GM12878 (cell line): Measurements from ENCODE around the gene OR9Q2. TPM values are rescaled to one million over a fixed set of nuclear protein-coding genes. Genes with fewer than 3 reads are reported as not detected.

ENCODE experiments used
- ATAC-seq: fragments of 200-7000 bp; cut with Tn5 transposase; 3 replicates; pipeline ENCODE4 v1.9.1; 2020; ENCODE audit warnings: mild to moderate bottlenecking, moderate library complexity
- BruUV-seq: library from RNA; stranded (reverse); fragments of 400-500 nt; replicated peaks from 2 replicates; lab custom pipeline; 2021; lab: Mats Ljungman, UMichigan
- CTCF ChIA-PET: fragments of 300-600 bp; sonication (Branson Sonifier 250); formaldehyde crosslinking; extraction: SDS; loops from one replicate; lab custom pipeline; 2021; ENCODE audit warnings: inconsistent platforms; lab: Yijun Ruan, JAX
- POLR2A ChIA-PET: fragments of 350-600 bp; formaldehyde crosslinking; extraction: SDS; loops from one replicate; lab custom pipeline; 2021; ENCODE audit warnings: inconsistent platforms; lab: Charles Lee
- RAD21 ChIA-PET: fragments of 300-600 bp; sonication (Branson Sonifier 250); formaldehyde crosslinking; loops from one replicate; lab custom pipeline; 2023; ENCODE audit warnings: antibody characterized with exemption; ENCODE audit not compliant: unreplicated experiment; lab: Charles Lee
- SMC1A ChIA-PET: fragments of 300-600 bp; sonication (Branson Sonifier 250); formaldehyde crosslinking; loops from one replicate; lab custom pipeline; 2023; ENCODE audit not compliant: unreplicated experiment, uncharacterized antibody; lab: Charles Lee
- DNase-seq: peaks from one replicate; pipeline ENCODE4 v3.0.0-alpha.2; 2011; ENCODE audit warnings: low read depth, low spot score
- FAIRE-seq: peaks from 3 replicates; lab custom pipeline; 2011; peaks lifted over from hg19 to GRCh38; lab: Jason Lieb, UNC
- H2AFZ ChIP-seq: 2 replicates; pipeline ENCODE4 v1.6.0; 2011; ENCODE audit warnings: low read depth, low read length, control low read depth; ENCODE audit not compliant: control insufficient read depth
- H3K27ac ChIP-seq: 2 replicates; pipeline ENCODE4 v1.5.1; 2011; ENCODE audit warnings: control low read depth; ENCODE audit not compliant: control insufficient read depth, insufficient read depth
- H3K27me3 ChIP-seq, 2 experiments: replicated peaks in 1 of 2; 2 replicates each; pipeline versions ENCODE4 v1.6.0 to v1.6.1; 2011; ENCODE audit warnings: low read length in 1 of 2; ENCODE audit not compliant: control insufficient read depth in 2 of 2, insufficient read depth in 2 of 2
- H3K36me3 ChIP-seq, 2 experiments: 2 replicates each; pipeline ENCODE4 v1.5.1; 2011; ENCODE audit warnings: low read length in 1 of 2; ENCODE audit not compliant: control insufficient read depth in 2 of 2, insufficient read depth in 2 of 2
- H3K4me1 ChIP-seq: 2 replicates; pipeline ENCODE4 v1.6.1; 2011; ENCODE audit warnings: mild to moderate bottlenecking, low read length, moderate library complexity, mixed read lengths; ENCODE audit not compliant: control insufficient read depth, insufficient read depth
- H3K4me2 ChIP-seq: 2 replicates; pipeline ENCODE4 v1.6.0; 2011; ENCODE audit warnings: control low read depth; ENCODE audit not compliant: control insufficient read depth, insufficient read depth
- H3K4me3 ChIP-seq: fragments of 200-600 bp; sonication (generic); 2 replicates; pipeline ENCODE4 v1.5.1; 2016
- H3K79me2 ChIP-seq: 2 replicates; pipeline ENCODE4 v1.6.0; 2011; ENCODE audit warnings: low read length; ENCODE audit not compliant: control insufficient read depth, insufficient read depth
- H3K9ac ChIP-seq: 2 replicates; pipeline ENCODE4 v1.8.0; 2011; ENCODE audit warnings: low read length, control low read depth, mixed read lengths; ENCODE audit not compliant: control insufficient read depth, insufficient read depth
- H3K9me3 ChIP-seq: replicated peaks from 3 replicates; pipeline ENCODE4 v1.5.1; 2011; ENCODE audit warnings: mild to moderate bottlenecking, low read length; ENCODE audit not compliant: control insufficient read depth, insufficient read depth
- H4K20me1 ChIP-seq: 2 replicates; pipeline ENCODE4 v1.6.0; 2011; ENCODE audit not compliant: control insufficient read depth, insufficient read depth
- CBX3 ChIP-seq: fragments of 200-600 bp; sonication (generic); IDR thresholded peaks from 2 replicates; pipeline ENCODE4 v1.6.1; 2016; ENCODE audit warnings: low read depth, borderline replicate concordance
- CREB1 ChIP-seq: IDR thresholded peaks from 2 replicates; pipeline ENCODE4 v1.6.1; 2012; ENCODE audit warnings: low read depth, mild to moderate bottlenecking, inconsistent platforms
- DPF2 ChIP-seq: fragments of 450-650 bp; IDR thresholded peaks from 2 replicates; pipeline ENCODE4 v1.6.1; 2017; ENCODE audit warnings: mild to moderate bottlenecking
- KDM1A ChIP-seq: fragments of 200-600 bp; sonication (generic); IDR thresholded peaks from 2 replicates; pipeline ENCODE4 v1.6.1; 2016; ENCODE audit warnings: borderline replicate concordance
- MEF2B ChIP-seq: fragments of 450-650 bp; IDR thresholded peaks from 2 replicates; pipeline ENCODE4 v1.6.1; 2018; ENCODE audit warnings: mild to moderate bottlenecking, moderate library complexity; ENCODE audit not compliant: partially characterized antibody, poor library complexity, severe bottlenecking
- RELA ChIP-seq: fragments of 450-650 bp; IDR thresholded peaks from 2 replicates; pipeline ENCODE4 v1.8.0; 2014; ENCODE audit warnings: borderline replicate concordance; ENCODE audit not compliant: partially characterized antibody
- SIX5 ChIP-seq: IDR thresholded peaks from 2 replicates; pipeline ENCODE4 v1.6.1; 2011; ENCODE audit warnings: mild to moderate bottlenecking, low read depth, low read length, moderate library complexity; ENCODE audit not compliant: severe bottlenecking
- SMAD1 ChIP-seq: fragments of 450-650 bp; IDR thresholded peaks from 2 replicates; pipeline ENCODE4 v1.6.1; 2018; ENCODE audit warnings: mild to moderate bottlenecking, low read depth; ENCODE audit not compliant: partially characterized antibody
- TARDBP ChIP-seq: IDR thresholded peaks from 2 replicates; pipeline ENCODE4 v1.6.1; 2016; ENCODE audit warnings: borderline replicate concordance
- WGBS: methylation state at CpG from one replicate; pipeline ENCODE4 v1.1.6; 2016; ENCODE audit warnings: low lambda C conversion rate; ENCODE audit not compliant: insufficient replicate concordance, insufficient coverage; ENCODE audit errors: missing lambda C conversion rate; 5-methylcytosine and 5-hydroxymethylcytosine counted together
- in situ Hi-C: fragments of 300-500 bp; cut with MboI; formaldehyde crosslinking; loops from 9 replicates; pipeline ENCODE4 v1.14.3; 2018; ENCODE audit warnings: mixed read lengths
- intact Hi-C: fragments of 100-400 bp; cut with micrococcal nuclease; formaldehyde crosslinking; loops from one replicate; pipeline ENCODE4 v1.14.2; 2022; ENCODE audit not compliant: unreplicated experiment
- polyA plus RNA-seq, 11 experiments: library from polyadenylated mRNA; depleted of rRNA in 4 of 11; unstranded in 6 of 11; stranded (reverse) in 5 of 11; fragments of >200 nt; fragmentation: Nextera tagmentation in 4 of 11; fragmentation: Illumina TruSeq in 1 of 11; extraction: Ambion mirVana in 4 of 11; extraction: Trizol in 1 of 11; gene quantifications; 1 replicate in 1 of 11; 2 replicates in 10 of 11; pipeline versions ENCODE4 v1.2.1 to v1.2.3, GENCODE V29; 2011 to 2016; ENCODE audit warnings: inconsistent platforms in 2 of 11, missing spikeins in 2 of 11, low read depth in 1 of 11
- total RNA-seq, 4 experiments: library from RNA; depleted of rRNA in 3 of 4; stranded (reverse); fragments of >200 nt in 3 of 4; fragmentation: Illumina TruSeq in 1 of 4; extraction: Trizol in 1 of 4; gene quantifications; 2 replicates each; pipeline versions ENCODE4 v1.2.1 to v1.2.3, GENCODE V29; 2013 to 2021
- TF ChIP-seq, protein P1 (sequence below): fragments of 450-650 bp; IDR thresholded peaks from 2 replicates; pipeline ENCODE4 v1.6.1; 2018; ENCODE audit warnings: mild to moderate bottlenecking, low read depth, moderate library complexity; ENCODE audit not compliant: partially characterized antibody
- TF ChIP-seq, protein P2 (sequence below): fragments of 450-650 bp; IDR thresholded peaks from 2 replicates; pipeline ENCODE4 v1.6.1; 2016; ENCODE audit warnings: mild to moderate bottlenecking
- TF ChIP-seq, protein P3 (sequence below): IDR thresholded peaks from 2 replicates; pipeline ENCODE4 v1.6.1; 2012; ENCODE audit warnings: low read depth, low read length, improper control_type of control experiment
- TF ChIP-seq, protein P4 (sequence below): fragments of 450-650 bp; IDR thresholded peaks from 2 replicates; pipeline ENCODE4 v1.6.1; 2017; ENCODE audit warnings: mild to moderate bottlenecking, moderate library complexity

The OR9Q2 gene
- total and polyA plus RNA-seq, 10 of the 15 experiments (the other 5 are each of a cell fraction or from before 2014, with no cell fraction given) = 0.05 TPM; not detected in 9

DNA sequence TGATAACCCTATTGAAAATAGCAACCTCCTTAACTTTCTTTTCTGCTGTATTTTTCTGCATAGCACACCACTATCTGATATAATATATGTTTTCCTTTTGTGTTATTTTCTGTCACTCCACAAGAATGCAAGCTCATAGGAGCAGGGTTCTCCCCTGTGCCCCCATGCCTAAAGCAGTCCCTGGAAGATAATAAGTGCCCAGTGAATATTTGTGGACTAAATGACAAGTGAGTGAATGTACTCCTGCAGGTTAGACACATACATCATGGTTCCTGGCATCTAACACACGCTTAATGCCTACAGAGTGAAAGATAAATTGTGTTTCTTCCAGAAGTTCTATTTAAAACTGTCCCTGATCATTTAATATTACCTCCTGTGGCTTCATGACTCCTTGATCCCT is 23.9 kb upstream of the OR9Q2 start:
- 0% methylated on average over 1 of the region's 1 CpG for WGBS
- no peaks in the 10 kb centered on the region for H3K79me2 ChIP-seq
- no peak overlapping the region for H3K9ac ChIP-seq
- no peaks in the 10 kb centered on the region for H3K4me1 ChIP-seq
- H3K4me2 ChIP-seq = no peak overlapping the region
- SMC1A ChIA-PET = no interaction called here
- DNase-seq (no peak), ATAC-seq (no peak), FAIRE-seq (no peak)
- POLR2A ChIA-PET = no interaction called here
- no peak overlapping the region for H2AFZ ChIP-seq
- intact Hi-C loops = no loop called here
- RAD21 ChIA-PET = no interaction called here
- in situ Hi-C loops = no loop called here
- no peaks in the 10 kb centered on the region for H3K9me3 ChIP-seq
- H3K27me3 ChIP-seq = no peaks in the 10 kb centered on the region; a peak in 1 of 4 replicates
- H3K36me3 ChIP-seq = no peaks in the 10 kb centered on the region
- CTCF ChIA-PET = no interaction called here
- no TSS peak for BruUV-seq
- no peak overlapping the region for H3K4me3 ChIP-seq
- no peaks in the 10 kb centered on the region for H4K20me1 ChIP-seq
- H3K27ac ChIP-seq = no peak overlapping the region
- no peak for TF ChIP-seq MEF2B
- TF ChIP-seq SMAD1 = no peak
- TF ChIP-seq CREB1 = no peak
- no peak for TF ChIP-seq TARDBP
- TF ChIP-seq RELA = no peak
- no peak for TF ChIP-seq DPF2
- no peak for TF ChIP-seq SIX5
- no peak for TF ChIP-seq KDM1A
- TF ChIP-seq, protein P1, sequence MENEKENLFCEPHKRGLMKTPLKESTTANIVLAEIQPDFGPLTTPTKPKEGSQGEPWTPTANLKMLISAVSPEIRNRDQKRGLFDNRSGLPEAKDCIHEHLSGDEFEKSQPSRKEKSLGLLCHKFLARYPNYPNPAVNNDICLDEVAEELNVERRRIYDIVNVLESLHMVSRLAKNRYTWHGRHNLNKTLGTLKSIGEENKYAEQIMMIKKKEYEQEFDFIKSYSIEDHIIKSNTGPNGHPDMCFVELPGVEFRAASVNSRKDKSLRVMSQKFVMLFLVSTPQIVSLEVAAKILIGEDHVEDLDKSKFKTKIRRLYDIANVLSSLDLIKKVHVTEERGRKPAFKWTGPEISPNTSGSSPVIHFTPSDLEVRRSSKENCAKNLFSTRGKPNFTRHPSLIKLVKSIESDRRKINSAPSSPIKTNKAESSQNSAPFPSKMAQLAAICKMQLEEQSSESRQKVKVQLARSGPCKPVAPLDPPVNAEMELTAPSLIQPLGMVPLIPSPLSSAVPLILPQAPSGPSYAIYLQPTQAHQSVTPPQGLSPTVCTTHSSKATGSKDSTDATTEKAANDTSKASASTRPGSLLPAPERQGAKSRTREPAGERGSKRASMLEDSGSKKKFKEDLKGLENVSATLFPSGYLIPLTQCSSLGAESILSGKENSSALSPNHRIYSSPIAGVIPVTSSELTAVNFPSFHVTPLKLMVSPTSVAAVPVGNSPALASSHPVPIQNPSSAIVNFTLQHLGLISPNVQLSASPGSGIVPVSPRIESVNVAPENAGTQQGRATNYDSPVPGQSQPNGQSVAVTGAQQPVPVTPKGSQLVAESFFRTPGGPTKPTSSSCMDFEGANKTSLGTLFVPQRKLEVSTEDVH = no peak
- TF ChIP-seq, protein P2, sequence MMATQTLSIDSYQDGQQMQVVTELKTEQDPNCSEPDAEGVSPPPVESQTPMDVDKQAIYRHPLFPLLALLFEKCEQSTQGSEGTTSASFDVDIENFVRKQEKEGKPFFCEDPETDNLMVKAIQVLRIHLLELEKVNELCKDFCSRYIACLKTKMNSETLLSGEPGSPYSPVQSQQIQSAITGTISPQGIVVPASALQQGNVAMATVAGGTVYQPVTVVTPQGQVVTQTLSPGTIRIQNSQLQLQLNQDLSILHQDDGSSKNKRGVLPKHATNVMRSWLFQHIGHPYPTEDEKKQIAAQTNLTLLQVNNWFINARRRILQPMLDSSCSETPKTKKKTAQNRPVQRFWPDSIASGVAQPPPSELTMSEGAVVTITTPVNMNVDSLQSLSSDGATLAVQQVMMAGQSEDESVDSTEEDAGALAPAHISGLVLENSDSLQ = no peak
- TF ChIP-seq, protein P3, sequence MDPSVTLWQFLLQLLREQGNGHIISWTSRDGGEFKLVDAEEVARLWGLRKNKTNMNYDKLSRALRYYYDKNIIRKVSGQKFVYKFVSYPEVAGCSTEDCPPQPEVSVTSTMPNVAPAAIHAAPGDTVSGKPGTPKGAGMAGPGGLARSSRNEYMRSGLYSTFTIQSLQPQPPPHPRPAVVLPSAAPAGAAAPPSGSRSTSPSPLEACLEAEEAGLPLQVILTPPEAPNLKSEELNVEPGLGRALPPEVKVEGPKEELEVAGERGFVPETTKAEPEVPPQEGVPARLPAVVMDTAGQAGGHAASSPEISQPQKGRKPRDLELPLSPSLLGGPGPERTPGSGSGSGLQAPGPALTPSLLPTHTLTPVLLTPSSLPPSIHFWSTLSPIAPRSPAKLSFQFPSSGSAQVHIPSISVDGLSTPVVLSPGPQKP = no peak
- TF ChIP-seq, protein P4, sequence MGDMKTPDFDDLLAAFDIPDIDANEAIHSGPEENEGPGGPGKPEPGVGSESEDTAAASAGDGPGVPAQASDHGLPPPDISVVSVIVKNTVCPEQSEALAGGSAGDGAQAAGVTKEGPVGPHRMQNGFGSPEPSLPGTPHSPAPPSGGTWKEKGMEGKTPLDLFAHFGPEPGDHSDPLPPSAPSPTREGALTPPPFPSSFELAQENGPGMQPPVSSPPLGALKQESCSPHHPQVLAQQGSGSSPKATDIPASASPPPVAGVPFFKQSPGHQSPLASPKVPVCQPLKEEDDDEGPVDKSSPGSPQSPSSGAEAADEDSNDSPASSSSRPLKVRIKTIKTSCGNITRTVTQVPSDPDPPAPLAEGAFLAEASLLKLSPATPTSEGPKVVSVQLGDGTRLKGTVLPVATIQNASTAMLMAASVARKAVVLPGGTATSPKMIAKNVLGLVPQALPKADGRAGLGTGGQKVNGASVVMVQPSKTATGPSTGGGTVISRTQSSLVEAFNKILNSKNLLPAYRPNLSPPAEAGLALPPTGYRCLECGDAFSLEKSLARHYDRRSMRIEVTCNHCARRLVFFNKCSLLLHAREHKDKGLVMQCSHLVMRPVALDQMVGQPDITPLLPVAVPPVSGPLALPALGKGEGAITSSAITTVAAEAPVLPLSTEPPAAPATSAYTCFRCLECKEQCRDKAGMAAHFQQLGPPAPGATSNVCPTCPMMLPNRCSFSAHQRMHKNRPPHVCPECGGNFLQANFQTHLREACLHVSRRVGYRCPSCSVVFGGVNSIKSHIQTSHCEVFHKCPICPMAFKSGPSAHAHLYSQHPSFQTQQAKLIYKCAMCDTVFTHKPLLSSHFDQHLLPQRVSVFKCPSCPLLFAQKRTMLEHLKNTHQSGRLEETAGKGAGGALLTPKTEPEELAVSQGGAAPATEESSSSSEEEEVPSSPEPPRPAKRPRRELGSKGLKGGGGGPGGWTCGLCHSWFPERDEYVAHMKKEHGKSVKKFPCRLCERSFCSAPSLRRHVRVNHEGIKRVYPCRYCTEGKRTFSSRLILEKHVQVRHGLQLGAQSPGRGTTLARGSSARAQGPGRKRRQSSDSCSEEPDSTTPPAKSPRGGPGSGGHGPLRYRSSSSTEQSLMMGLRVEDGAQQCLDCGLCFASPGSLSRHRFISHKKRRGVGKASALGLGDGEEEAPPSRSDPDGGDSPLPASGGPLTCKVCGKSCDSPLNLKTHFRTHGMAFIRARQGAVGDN = no peak
- no peak for TF ChIP-seq CBX3
